OCI-LY1 (cell line): ENCODE measurements around the gene MPPED2.

Source experiments
- EZH2 ChIP-seq: fragments of 200-600 bp; sonication (generic), shearing (Covaris generic); IDR thresholded peaks from 2 replicates; pipeline ENCODE4 v1.8.0; 2017; ENCODE audit warnings: borderline replicate concordance, mixed run types, mild to moderate bottlenecking, antibody characterized with exemption, low read length, moderate library complexity, mixed read lengths
- TF ChIP-seq, protein P1 (sequence below): fragments of 200-600 bp; sonication (generic), shearing (Covaris generic); IDR thresholded peaks from 2 replicates; pipeline ENCODE4 v1.5.1; 2017; ENCODE audit warnings: mild to moderate bottlenecking, antibody characterized with exemption, low read length, moderate library complexity, mixed read lengths

DNA sequence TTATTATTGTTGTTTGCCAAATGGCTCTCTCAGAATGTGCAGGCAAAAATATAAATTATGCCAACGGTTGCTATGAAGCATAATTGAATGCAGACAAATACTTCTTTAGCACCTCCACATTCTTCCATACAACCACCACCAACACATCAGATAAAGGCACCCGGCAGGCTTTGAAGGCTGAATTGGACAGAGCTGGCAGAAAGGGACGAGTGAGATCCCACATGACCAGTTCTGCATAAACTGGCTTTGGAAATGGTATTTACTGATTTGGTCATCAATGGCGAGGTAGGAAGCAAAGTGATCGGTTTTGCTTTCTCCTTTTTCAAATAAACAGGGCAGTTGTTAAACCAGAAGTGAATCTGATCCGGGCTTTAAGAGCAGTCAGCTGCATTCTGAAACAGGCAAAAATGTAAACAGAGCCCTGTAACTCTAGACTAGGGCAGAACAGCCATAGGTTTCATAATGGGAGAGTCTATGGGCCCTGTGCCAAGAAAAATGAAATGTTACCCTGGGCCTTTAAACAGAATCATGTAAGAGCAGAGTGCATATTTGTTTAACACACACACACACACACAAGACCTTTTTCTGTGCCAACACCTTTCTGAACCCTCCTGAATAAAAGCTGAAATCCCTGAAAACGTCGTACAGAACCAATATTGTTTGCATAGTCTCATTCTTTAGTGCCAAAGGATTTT is 97.7 kb downstream of the MPPED2 start:
- TF ChIP-seq, protein P1, sequence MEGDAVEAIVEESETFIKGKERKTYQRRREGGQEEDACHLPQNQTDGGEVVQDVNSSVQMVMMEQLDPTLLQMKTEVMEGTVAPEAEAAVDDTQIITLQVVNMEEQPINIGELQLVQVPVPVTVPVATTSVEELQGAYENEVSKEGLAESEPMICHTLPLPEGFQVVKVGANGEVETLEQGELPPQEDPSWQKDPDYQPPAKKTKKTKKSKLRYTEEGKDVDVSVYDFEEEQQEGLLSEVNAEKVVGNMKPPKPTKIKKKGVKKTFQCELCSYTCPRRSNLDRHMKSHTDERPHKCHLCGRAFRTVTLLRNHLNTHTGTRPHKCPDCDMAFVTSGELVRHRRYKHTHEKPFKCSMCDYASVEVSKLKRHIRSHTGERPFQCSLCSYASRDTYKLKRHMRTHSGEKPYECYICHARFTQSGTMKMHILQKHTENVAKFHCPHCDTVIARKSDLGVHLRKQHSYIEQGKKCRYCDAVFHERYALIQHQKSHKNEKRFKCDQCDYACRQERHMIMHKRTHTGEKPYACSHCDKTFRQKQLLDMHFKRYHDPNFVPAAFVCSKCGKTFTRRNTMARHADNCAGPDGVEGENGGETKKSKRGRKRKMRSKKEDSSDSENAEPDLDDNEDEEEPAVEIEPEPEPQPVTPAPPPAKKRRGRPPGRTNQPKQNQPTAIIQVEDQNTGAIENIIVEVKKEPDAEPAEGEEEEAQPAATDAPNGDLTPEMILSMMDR = no peak
- no peak for TF ChIP-seq EZH2
